RWPE1 (cell line): ENCODE measurements around the gene CDKN2C.

Experiments used
- CTCF ChIA-PET: fragments of 350-600 bp; sonication (Branson Sonifier 250); formaldehyde crosslinking; extraction: SDS; loops from one replicate; lab custom pipeline; 2021; lab: Yijun Ruan, JAX
- POLR2A ChIA-PET: fragments of 400-600 bp; formaldehyde crosslinking; extraction: SDS; loops from one replicate; lab custom pipeline; 2020; ENCODE audit warnings: antibody characterized with exemption; ENCODE audit not compliant: low non-redundant PET; lab: Yijun Ruan, JAX
- DNase-seq: peaks from one replicate; pipeline ENCODE4 v3.0.0; 2012; ENCODE audit warnings: low spot score
- H3K27ac ChIP-seq: fragments of 450-650 bp; 2 replicates; pipeline ENCODE4 v1.5.1; 2017
- CTCF ChIP-seq: fragments of 450-650 bp; conservative IDR thresholded peaks from 2 replicates; pipeline ENCODE4 v1.5.1; 2017; ENCODE audit warnings: low read depth, mild to moderate bottlenecking

Gene CDKN2C

GRCh38 chr1:50959913-50960844, 9.9 kb upstream of the CDKN2C start, which contains the start of gene FAF1:
TSS of gene FAF1 (minus strand) at chr1:50960267. CDS start at chr1:50959811, 456 bp downstream.
- peak within 1 kb of the TSS; percentile 99 for H3K27ac ChIP-seq
- ChIA-PET POLR2A (interaction anchor here (0.5 kb wide), 1 partner anchor 11 kb away, joined by 3 read pairs; no protein-coding TSS in a partner anchor), CTCF (interaction anchor here (0.5 to 2.1 kb wide), 7 partner anchors 9 to 311 kb away, joined by 3 to 8 read pairs (median 4); no protein-coding TSS in a partner anchor)
- DNase-seq, result peak; percentile 95
- TF ChIP-seq CTCF, result no peak

- DNase-seq, result no peak
- no peak for TF ChIP-seq CTCF
- H3K27ac ChIP-seq, result no peak overlapping the region
- ChIA-PET POLR2A (no interaction called here), CTCF (no interaction called here)
Observed at GRCh38 chr1:50964863-50965262, 5.2 kb upstream of the CDKN2C start.

GRCh38 chr1:50966991-50967390, 3.1 kb upstream of the CDKN2C start:
- POLR2A ChIA-PET, result no interaction called here
- DNase-seq, result no peak
- CTCF ChIA-PET, result no interaction called here
- H3K27ac ChIP-seq, result no peak overlapping the region
- no peak for TF ChIP-seq CTCF

GRCh38 chr1:50967416-50968157, 2.5 kb upstream of the CDKN2C start:
- H3K27ac ChIP-seq, result peak overlapping the region; percentile 97
- CTCF ChIA-PET, result interaction anchor here (0.6 kb wide), 1 partner anchor 30 kb away, joined by 3 read pairs; no protein-coding TSS in a partner anchor
- no peak for DNase-seq
- TF ChIP-seq CTCF, result no peak
- POLR2A ChIA-PET, result no interaction called here

GRCh38 chr1:50968158-50968820, 1.8 kb upstream of the CDKN2C start:
- CTCF ChIA-PET, result interaction anchor here (0.6 kb wide), 3 partner anchors 31 to 405 kb away, joined by 3 read pairs; no protein-coding TSS in a partner anchor
- peak; percentile 89 for DNase-seq
- POLR2A ChIA-PET, result no interaction called here
- peak overlapping the region; percentile 97 for H3K27ac ChIP-seq
- peak; percentile 69 for TF ChIP-seq CTCF
